ENCODE results near the gene LRRC70. TPM values are rescaled to one million over a fixed set of nuclear protein-coding genes. Genes with fewer than 3 reads are reported as not detected.

Gene LRRC70
- polyA plus RNA-seq, 1 donor from 2014 or later, result 2.2 TPM

DNA sequence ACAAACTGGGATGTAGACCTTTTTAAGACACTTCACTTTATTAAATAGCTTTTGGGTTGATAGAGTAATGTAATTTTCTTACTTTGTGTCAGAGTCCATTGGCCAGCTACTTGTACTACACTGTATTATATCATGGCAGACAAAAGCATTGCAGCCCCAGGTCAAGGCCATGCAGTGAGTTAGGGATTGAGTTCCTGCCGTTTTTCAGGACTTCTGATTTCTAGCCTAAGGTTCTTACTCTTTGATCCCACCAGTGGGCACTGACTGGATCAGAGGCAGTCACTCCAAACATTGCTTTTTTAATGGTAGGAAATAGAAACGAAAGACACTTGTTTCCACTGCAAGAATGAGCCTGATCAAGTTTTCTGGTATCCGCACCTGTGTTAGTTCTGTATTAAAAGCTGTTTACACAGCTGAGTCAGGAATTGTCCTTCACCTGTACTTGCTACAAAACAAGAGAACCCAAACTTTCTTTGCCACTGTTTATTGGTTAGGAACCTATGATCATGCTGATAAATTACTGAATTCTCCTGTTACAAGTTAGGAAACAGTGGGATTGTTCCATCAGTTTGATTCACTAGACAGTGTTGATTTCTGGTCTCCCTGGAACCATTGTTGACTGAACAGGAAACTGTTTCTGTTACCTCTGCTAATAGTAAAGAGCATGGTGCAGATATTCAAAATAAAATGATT lies 22.1 kb downstream of the LRRC70 start:
- no peaks in the 10 kb centered on the region for H3K27me3 ChIP-seq (ENCODE audit: insufficient read depth, low read depth, low read length)
- no peaks in the 10 kb centered on the region for H3K9me3 ChIP-seq (ENCODE audit: low read length)
- H3K9ac ChIP-seq (ENCODE audit: low read length), result no peak overlapping the region
- H3K4me2 ChIP-seq (ENCODE audit: low read length), result no peak overlapping the region
- no peak overlapping the region for H2AFZ ChIP-seq (ENCODE audit: low read depth, low read length)
- no peaks in the 10 kb centered on the region for H4K20me1 ChIP-seq (ENCODE audit: insufficient read depth)
- H3K79me2 ChIP-seq (replicated peaks; ENCODE audit: insufficient read depth, low read length), result no peaks in the 10 kb centered on the region
- H3K36me3 ChIP-seq (ENCODE audit: insufficient read depth, low read length), result no peaks in the 10 kb centered on the region
- TF ChIP-seq, protein P1, sequence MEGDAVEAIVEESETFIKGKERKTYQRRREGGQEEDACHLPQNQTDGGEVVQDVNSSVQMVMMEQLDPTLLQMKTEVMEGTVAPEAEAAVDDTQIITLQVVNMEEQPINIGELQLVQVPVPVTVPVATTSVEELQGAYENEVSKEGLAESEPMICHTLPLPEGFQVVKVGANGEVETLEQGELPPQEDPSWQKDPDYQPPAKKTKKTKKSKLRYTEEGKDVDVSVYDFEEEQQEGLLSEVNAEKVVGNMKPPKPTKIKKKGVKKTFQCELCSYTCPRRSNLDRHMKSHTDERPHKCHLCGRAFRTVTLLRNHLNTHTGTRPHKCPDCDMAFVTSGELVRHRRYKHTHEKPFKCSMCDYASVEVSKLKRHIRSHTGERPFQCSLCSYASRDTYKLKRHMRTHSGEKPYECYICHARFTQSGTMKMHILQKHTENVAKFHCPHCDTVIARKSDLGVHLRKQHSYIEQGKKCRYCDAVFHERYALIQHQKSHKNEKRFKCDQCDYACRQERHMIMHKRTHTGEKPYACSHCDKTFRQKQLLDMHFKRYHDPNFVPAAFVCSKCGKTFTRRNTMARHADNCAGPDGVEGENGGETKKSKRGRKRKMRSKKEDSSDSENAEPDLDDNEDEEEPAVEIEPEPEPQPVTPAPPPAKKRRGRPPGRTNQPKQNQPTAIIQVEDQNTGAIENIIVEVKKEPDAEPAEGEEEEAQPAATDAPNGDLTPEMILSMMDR (IDR thresholded peaks at IDR 0.05; ENCODE audit: poor library complexity, severe bottlenecking), result no peak
- TF ChIP-seq RAD21 (conservative IDR thresholded peaks at IDR 0.05) (no peak), POLR2AphosphoS5 (IDR thresholded peaks at IDR 0.05) (no peak), TAF1 (IDR thresholded peaks at IDR 0.05; ENCODE audit: low read depth) (no peak), MXI1 (conservative IDR thresholded peaks at IDR 0.05; ENCODE audit: poor library complexity, severe bottlenecking) (no peak), EP300 (conservative IDR thresholded peaks at IDR 0.05; ENCODE audit: poor library complexity, severe bottlenecking) (no peak), EZH2 (IDR thresholded peaks at IDR 0.05; ENCODE audit: borderline replicate concordance, insufficient read depth, low read length, poor library complexity, severe bottlenecking) (no peak), SMC3 (conservative IDR thresholded peaks at IDR 0.05; ENCODE audit: poor library complexity) (no peak)
- TF ChIP-seq, protein P2, sequence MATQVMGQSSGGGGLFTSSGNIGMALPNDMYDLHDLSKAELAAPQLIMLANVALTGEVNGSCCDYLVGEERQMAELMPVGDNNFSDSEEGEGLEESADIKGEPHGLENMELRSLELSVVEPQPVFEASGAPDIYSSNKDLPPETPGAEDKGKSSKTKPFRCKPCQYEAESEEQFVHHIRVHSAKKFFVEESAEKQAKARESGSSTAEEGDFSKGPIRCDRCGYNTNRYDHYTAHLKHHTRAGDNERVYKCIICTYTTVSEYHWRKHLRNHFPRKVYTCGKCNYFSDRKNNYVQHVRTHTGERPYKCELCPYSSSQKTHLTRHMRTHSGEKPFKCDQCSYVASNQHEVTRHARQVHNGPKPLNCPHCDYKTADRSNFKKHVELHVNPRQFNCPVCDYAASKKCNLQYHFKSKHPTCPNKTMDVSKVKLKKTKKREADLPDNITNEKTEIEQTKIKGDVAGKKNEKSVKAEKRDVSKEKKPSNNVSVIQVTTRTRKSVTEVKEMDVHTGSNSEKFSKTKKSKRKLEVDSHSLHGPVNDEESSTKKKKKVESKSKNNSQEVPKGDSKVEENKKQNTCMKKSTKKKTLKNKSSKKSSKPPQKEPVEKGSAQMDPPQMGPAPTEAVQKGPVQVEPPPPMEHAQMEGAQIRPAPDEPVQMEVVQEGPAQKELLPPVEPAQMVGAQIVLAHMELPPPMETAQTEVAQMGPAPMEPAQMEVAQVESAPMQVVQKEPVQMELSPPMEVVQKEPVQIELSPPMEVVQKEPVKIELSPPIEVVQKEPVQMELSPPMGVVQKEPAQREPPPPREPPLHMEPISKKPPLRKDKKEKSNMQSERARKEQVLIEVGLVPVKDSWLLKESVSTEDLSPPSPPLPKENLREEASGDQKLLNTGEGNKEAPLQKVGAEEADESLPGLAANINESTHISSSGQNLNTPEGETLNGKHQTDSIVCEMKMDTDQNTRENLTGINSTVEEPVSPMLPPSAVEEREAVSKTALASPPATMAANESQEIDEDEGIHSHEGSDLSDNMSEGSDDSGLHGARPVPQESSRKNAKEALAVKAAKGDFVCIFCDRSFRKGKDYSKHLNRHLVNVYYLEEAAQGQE (IDR thresholded peaks at IDR 0.05; ENCODE audit: borderline replicate concordance), result no peak
- H3F3A ChIP-seq (ENCODE audit: insufficient read depth, low read length, poor library complexity, severe bottlenecking), result no peaks in the 10 kb centered on the region
- no peaks in the 10 kb centered on the region for H3K9me2 ChIP-seq (ENCODE audit: insufficient read depth, low read length)
- H3K4me3 ChIP-seq (ENCODE audit: low read length), result no peak overlapping the region
- H3K27ac ChIP-seq (ENCODE audit: low read length), result no peak overlapping the region

DNA sequence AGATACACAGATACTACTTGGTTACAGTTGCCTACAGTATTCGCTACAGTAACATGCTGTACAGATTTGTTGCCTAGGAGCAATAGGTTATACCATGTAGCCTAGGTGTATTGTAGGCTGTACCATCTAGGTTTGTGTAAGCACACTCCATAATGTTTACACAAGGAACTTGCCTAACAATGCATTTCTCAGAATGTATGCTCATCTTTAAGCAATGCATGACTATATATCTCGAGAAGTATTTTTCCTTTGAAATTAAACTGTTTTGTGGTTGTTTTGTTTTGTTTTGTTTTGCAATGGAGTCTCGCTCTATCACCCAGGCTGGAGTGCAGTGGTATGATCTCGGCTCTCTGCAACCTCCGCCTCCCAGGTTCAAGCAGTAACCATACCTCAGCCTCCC lies 25.3 kb downstream of the LRRC70 start:
- H3K79me2 ChIP-seq (replicated peaks; ENCODE audit: insufficient read depth, low read length), result no peaks in the 10 kb centered on the region
- no peak overlapping the region for H3K4me2 ChIP-seq (ENCODE audit: low read length)
- H4K20me1 ChIP-seq (ENCODE audit: insufficient read depth), result no peaks in the 10 kb centered on the region
- TF ChIP-seq POLR2AphosphoS5 (IDR thresholded peaks at IDR 0.05) (no peak), RAD21 (conservative IDR thresholded peaks at IDR 0.05) (no peak), SMC3 (conservative IDR thresholded peaks at IDR 0.05; ENCODE audit: poor library complexity) (no peak), EP300 (conservative IDR thresholded peaks at IDR 0.05; ENCODE audit: poor library complexity, severe bottlenecking) (no peak), MXI1 (conservative IDR thresholded peaks at IDR 0.05; ENCODE audit: poor library complexity, severe bottlenecking) (no peak), TAF1 (IDR thresholded peaks at IDR 0.05; ENCODE audit: low read depth) (no peak), EZH2 (IDR thresholded peaks at IDR 0.05; ENCODE audit: borderline replicate concordance, insufficient read depth, low read length, poor library complexity, severe bottlenecking) (no peak)
- TF ChIP-seq, protein P1 (IDR thresholded peaks at IDR 0.05; ENCODE audit: poor library complexity, severe bottlenecking), result no peak
- TF ChIP-seq, protein P2 (IDR thresholded peaks at IDR 0.05; ENCODE audit: borderline replicate concordance), result no peak
- no peak overlapping the region for H3K27ac ChIP-seq (ENCODE audit: low read length)
- H3K9me2 ChIP-seq (ENCODE audit: insufficient read depth, low read length), result no peaks in the 10 kb centered on the region
- H3K36me3 ChIP-seq (ENCODE audit: insufficient read depth, low read length), result no peaks in the 10 kb centered on the region
- H2AFZ ChIP-seq (ENCODE audit: low read depth, low read length), result no peak overlapping the region
- H3K4me3 ChIP-seq (ENCODE audit: low read length), result no peak overlapping the region
- no peaks in the 10 kb centered on the region for H3F3A ChIP-seq (ENCODE audit: insufficient read depth, low read length, poor library complexity, severe bottlenecking)
- no peak overlapping the region for H3K9ac ChIP-seq (ENCODE audit: low read length)
- no peaks in the 10 kb centered on the region for H3K27me3 ChIP-seq (ENCODE audit: insufficient read depth, low read depth, low read length)
- no peaks in the 10 kb centered on the region for H3K9me3 ChIP-seq (ENCODE audit: low read length)
